ENCODE data around the gene SLC2A13.

The SLC2A13 gene

GRCh38 chr12:40105515-40106201, at the start of gene SLC2A13:
TSS of gene SLC2A13 (minus strand) at chr12:40106081. CDS start at chr12:40105808, 273 bp downstream.
- peak; percentile 8 for DNase-seq

DNA sequence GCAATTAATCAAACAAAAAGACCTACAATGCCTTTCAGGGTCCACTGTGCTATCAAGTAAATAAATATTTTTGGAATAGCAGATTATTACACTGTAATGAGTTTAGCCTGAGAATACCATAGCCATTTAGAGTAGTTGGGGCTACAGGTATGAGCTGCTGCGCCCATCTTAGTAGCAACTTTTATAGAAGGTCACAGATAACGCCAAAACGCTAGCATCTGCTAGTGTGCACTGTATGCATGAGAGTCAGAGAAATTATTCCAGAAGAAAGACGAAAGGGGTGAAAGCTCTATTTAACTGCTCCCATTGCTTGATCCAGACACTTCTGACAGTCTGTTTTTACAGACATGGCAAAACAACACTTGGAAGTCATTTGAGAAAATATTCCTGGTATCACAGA, 48.5 kb upstream of the SLC2A13 start:
- DNase-seq, result no peak

GRCh38 chr12:40153432-40153831, 47.6 kb upstream of the SLC2A13 start:
- no peak for DNase-seq

DNA sequence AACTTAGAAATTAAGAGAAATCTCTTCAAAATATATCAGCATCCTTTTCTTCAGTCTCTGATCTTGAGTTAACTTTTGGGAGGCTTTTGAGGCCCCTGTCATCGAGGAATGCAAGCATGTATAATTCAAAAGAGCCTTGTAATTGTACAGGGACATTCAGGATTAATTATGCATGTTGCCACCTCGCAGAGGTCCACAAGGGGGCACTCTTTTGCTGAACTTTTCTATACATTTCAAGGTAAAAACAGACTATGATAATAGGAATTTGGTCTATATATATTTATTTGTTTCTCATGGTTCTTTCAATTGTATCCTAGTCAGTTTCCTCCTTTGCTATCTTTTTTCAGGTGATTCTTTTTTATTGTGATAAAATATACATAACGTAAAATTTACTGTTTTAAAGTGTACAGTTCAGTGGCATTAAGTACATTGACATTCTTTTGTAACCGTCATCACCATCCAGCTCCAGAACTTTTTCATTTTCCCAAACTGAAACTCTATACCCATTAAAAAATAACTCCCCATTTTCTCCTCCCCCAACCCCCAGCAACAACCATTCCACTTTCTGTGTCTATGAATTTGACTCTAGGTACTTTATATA, 47.0 kb upstream of the SLC2A13 start:
- DNase-seq, result no peak

- DNase-seq, result no peak
These were observed 43.9 kb upstream of the SLC2A13 start for GRCh38 chr12:40149673-40150260.

- no peak for DNase-seq
These were observed 41.2 kb upstream of the SLC2A13 start for GRCh38 chr12:40146800-40147797.

- no peak for DNase-seq
These were observed 40.0 kb upstream of the SLC2A13 start for GRCh38 chr12:40145896-40146295.

- no peak for DNase-seq
These were observed 38.1 kb upstream of the SLC2A13 start for GRCh38 chr12:40144023-40144422.

DNA sequence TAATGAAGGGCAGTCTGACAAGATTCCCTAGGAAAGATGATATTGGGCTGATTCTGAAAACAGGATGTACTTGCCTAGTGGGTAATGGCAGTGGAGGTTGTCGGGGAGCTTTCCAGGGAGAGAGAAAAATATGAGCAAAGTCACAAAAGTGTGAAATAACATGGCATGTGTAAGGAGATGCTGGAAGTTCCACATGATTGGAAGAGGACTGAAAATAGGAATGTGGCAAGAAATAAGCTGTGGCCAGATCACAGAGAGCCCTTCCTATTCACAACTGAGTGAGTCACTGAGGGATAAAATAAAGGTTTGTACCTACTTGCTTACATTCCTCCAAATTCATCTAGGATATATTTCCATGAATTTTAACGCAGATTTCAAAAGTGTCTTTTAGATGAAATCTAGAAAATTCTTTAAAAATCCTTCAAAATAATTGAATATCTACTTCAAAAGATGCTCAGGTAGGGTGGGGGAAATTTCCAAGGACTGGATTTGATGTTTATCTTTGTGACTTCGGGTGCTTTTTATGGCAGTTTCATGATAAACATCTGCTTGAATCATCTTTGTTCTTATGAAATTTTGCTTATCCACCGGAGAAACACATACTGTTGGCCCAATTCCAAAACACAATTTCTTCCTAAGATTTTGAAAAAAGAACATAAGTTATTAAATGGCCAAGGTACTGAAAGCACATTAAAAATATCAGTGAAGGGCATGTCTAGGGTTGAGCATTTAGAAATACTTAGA, 36.3 kb upstream of the SLC2A13 start:
- DNase-seq, result no peak

- DNase-seq, result no peak
These were observed 32.6 kb upstream of the SLC2A13 start for GRCh38 chr12:40138526-40138925.

DNA sequence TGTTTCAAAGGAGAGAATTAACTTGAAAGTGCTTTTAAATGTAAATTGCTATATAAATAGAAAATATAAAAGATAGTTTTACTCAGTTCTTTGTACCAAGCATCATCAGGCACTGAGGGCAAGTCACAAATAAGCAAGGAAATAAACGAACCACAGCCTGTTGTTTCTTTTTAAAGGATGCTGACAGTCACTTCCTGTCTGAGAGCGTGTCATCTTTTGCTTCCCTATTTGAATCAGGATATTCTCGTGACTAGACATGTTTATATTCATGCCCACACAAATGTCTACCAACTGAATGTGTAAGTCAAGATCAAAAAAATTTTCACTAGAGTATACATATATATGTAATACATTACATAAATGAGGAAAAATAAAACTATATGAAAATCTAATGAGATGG, 31.4 kb upstream of the SLC2A13 start:
- no peak for DNase-seq

GRCh38 chr12:40127408-40127807, 21.5 kb upstream of the SLC2A13 start:
- no peak for DNase-seq

GRCh38 chr12:40123496-40123895, 17.6 kb upstream of the SLC2A13 start:
- DNase-seq, result no peak

DNA sequence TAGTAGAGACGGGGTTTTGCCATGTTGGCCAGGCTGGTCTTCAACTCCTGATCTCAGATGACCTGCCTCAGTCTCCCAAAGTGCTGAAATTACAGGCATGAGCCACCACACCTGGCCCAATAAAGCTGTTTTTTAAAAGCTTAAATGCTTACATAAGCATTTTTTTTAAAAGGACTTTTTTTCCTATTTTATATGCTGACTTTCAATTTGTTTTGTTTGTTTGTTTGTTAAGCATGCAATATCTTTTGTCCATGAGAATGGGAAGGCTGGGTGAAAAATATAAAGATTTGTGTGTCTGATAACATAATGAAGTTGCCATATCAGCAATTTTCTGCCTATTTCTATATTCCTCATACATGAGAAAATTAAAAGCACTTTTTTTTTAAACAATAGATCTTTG, 17.0 kb upstream of the SLC2A13 start:
- no peak for DNase-seq

- DNase-seq, result no peak
These were observed 11.9 kb upstream of the SLC2A13 start for GRCh38 chr12:40117818-40118217.

DNA sequence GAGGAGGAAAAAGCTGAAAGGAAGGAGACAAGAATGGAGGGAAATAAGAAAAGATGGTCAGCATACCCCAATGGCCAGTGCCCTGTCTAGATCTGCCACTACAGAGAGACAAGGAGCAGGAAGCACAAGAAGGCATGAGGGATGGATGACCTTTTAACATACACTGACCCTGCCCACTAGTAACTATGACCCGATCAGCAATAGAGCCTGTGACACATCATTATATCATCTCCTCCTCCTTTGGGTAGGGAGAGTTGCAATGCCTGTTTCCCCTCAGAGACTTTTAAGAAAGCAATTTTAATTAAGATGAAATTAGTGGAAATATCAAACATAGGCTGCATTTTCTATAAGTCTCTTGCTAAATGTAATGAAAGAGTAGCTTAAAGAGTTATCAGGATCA, 4.7 kb upstream of the SLC2A13 start:
- DNase-seq, result no peak

- DNase-seq, result no peak
These were observed 2.1 kb upstream of the SLC2A13 start for GRCh38 chr12:40107803-40108620.

- DNase-seq, result no peak
These were observed 1.4 kb upstream of the SLC2A13 start for GRCh38 chr12:40107098-40107802.

DNA sequence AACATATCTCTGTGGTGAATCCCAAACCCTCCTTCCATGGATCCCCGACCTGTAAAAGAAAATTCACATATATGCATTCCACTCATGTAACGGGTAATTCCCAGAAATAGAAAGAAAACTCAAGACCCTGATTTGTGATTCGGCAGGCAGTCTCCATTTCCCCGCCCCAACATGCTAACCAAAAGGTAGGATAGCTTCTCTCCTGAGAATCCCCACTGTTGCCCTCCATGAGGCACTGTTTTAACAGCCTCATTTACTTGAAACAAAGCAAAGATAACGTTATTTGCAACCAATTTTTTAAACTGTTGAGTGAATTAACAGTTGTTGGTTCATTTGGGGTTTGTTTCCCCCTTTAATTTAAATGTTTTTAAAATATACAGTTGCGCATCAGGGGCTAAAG, 774 bp upstream of the SLC2A13 start:
- DNase-seq, result no peak

DNA sequence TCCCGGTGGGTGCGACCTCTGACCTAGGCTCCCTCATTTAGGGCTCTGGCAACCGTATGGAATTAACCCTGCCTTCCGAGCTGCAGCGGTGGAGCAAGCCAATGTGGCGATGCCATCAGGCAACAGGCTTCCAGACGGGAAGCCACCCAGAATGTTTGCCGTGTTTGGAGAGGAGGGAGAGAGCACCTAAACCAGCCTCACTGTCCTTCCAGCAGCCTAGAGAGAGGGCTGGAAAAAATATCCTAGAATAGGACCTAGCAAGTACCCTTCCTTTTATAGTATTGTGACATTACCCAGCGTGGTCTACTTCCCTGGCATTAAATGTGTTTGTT, 287 bp upstream of the SLC2A13 start:
- no peak for DNase-seq

- no peak for DNase-seq
These were observed 691 bp downstream of the SLC2A13 start for GRCh38 chr12:40105265-40105514.

Data from DMS79 treated with DMSO at 0.1 percent for 48 hours (cell line).